GM23338 (cell line): Measurements from ENCODE around the gene MED12L. TPM values are rescaled to one million over a fixed set of nuclear protein-coding genes. Genes with fewer than 3 reads are reported as not detected.
A peak's percentile ranks its signal among the peaks of the same experiment; 100 is the strongest.

Experiments
- ATAC-seq: fragments of 200-7000 bp; cut with Tn5 transposase; 3 replicates; pipeline ENCODE4 v1.9.1; 2020
- DNase-seq: peaks from one replicate; pipeline ENCODE4 v3.0.0-alpha.2; 2015; ENCODE audit warnings: low spot score
- H2AFZ ChIP-seq: fragments of 200-600 bp; sonication (generic); 2 replicates; pipeline ENCODE4 v1.8.0; 2016; ENCODE audit warnings: antibody characterized with exemption, mild to moderate bottlenecking, moderate library complexity
- H3F3A ChIP-seq: fragments of 200-600 bp; sonication (generic); replicated peaks from 2 replicates; pipeline ENCODE4 v1.8.0; 2017; ENCODE audit warnings: antibody characterized with exemption, mixed run types, low read depth
- H3K27ac ChIP-seq: fragments of 200-600 bp; sonication (generic); 2 replicates; pipeline ENCODE4 v1.6.1; 2016; ENCODE audit warnings: low read depth
- H3K27me3 ChIP-seq: fragments of 200-600 bp; sonication (generic); 2 replicates; pipeline ENCODE4 v1.8.0; 2016; ENCODE audit warnings: mild to moderate bottlenecking, mixed run types, moderate library complexity; ENCODE audit not compliant: insufficient read depth
- H3K36me3 ChIP-seq: fragments of 200-600 bp; sonication (generic); 2 replicates; pipeline ENCODE4 v1.8.0; 2016; ENCODE audit warnings: mild to moderate bottlenecking; ENCODE audit not compliant: insufficient read depth
- H3K4me1 ChIP-seq: fragments of 200-600 bp; sonication (generic); 2 replicates; pipeline ENCODE4 v1.8.0; 2016; ENCODE audit warnings: mild to moderate bottlenecking, moderate library complexity; ENCODE audit not compliant: insufficient read depth
- H3K4me2 ChIP-seq: fragments of 200-600 bp; sonication (generic); 2 replicates; pipeline ENCODE4 v1.7.1; 2017; ENCODE audit warnings: mixed run types
- H3K4me3 ChIP-seq: fragments of 200-600 bp; sonication (generic); 2 replicates; pipeline ENCODE4 v1.6.1; 2016; ENCODE audit warnings: mixed run types
- H3K79me2 ChIP-seq: fragments of 200-600 bp; sonication (generic); replicated peaks from 2 replicates; pipeline ENCODE4 v1.8.0; 2017; ENCODE audit warnings: mild to moderate bottlenecking; ENCODE audit not compliant: insufficient read depth
- H3K9me2 ChIP-seq: fragments of 200-600 bp; sonication (generic); 2 replicates; pipeline ENCODE4 v1.8.0; 2017; ENCODE audit not compliant: insufficient read depth
- H4K20me1 ChIP-seq: fragments of 200-600 bp; sonication (generic); replicated peaks from 2 replicates; pipeline ENCODE4 v1.8.0; 2017; ENCODE audit warnings: mild to moderate bottlenecking; ENCODE audit not compliant: insufficient read depth
- H3K27ac Mint-ChIP-seq: 2 replicates; pipeline ENCODE4 v1.8.0; 2020; ENCODE audit warnings: inconsistent platforms, mild to moderate bottlenecking, moderate library complexity, mixed read lengths
- H3K27me3 Mint-ChIP-seq: 3 replicates; pipeline ENCODE4 v1.8.0; 2022; ENCODE audit warnings: low read depth, mild to moderate bottlenecking, moderate library complexity, mixed read lengths, inconsistent platforms; ENCODE audit not compliant: insufficient read depth, poor library complexity
- H3K36me3 Mint-ChIP-seq: 3 replicates; pipeline ENCODE4 v1.8.0; 2021; ENCODE audit warnings: low read depth, mild to moderate bottlenecking, inconsistent platforms, moderate library complexity, mixed read lengths
- H3K4me1 Mint-ChIP-seq: 3 replicates; pipeline ENCODE4 v1.8.0; 2020; ENCODE audit warnings: mild to moderate bottlenecking, inconsistent platforms, mixed read lengths
- H3K4me3 Mint-ChIP-seq: 3 replicates; pipeline ENCODE4 v1.8.0; 2021; ENCODE audit warnings: moderate library complexity, mild to moderate bottlenecking, inconsistent platforms, mixed read lengths
- H3K9me3 Mint-ChIP-seq: 3 replicates; pipeline ENCODE4 v1.8.0; 2020; ENCODE audit warnings: moderate library complexity, mild to moderate bottlenecking, inconsistent platforms, mixed read lengths
- CTCF ChIP-seq, 2 experiments: fragments of 200-600 bp in 1 of 2; sonication (generic) in 1 of 2; conservative IDR thresholded peaks; 2 replicates each; pipeline versions ENCODE4 v1.5.1 to v1.6.1; 2016 to 2017; ENCODE audit warnings: antibody characterized with exemption in 2 of 2, low read depth in 2 of 2, mild to moderate bottlenecking in 2 of 2, moderate library complexity in 1 of 2
- NANOG ChIP-seq: IDR thresholded peaks from 2 replicates; pipeline ENCODE4 v1.6.1; 2016; ENCODE audit warnings: antibody characterized with exemption, borderline replicate concordance
- POLR2AphosphoS5 ChIP-seq: IDR thresholded peaks from 2 replicates; pipeline ENCODE4 v1.6.1; 2016; ENCODE audit warnings: antibody characterized with exemption, low read depth
- ZNF462 ChIP-seq: fragments of 250-450 bp; sonication (Bioruptor Pico); IDR thresholded peaks from 2 replicates; pipeline ENCODE4 v1.5.0; 2020; ENCODE audit warnings: mild to moderate bottlenecking, moderate library complexity
- polyA plus RNA-seq: library from polyadenylated mRNA; unstranded; fragments of >200 nt; fragmentation: Nextera tagmentation; extraction: Ambion mirVana; gene quantifications from 2 replicates; pipeline ENCODE4 v1.2.1, GENCODE V29; 2016
- total RNA-seq: library from RNA; depleted of rRNA; stranded (reverse); fragments of >200 nt; shearing (Covaris generic); gene quantifications from 2 replicates; pipeline ENCODE4 v1.2.3, GENCODE V29; 2014

Gene MED12L
- total and polyA plus RNA-seq, 2 experiments from 2014 or later = 5.7 to 25.0 TPM

GRCh38 chr3:151112731-151113130 is 27.3 kb downstream of the MED12L start (continued):
- TF ChIP-seq ZNF462 (no peak), NANOG (no peak), CTCF (conservative IDR thresholded peaks at IDR 0.05; ENCODE audit: low read depth in 2 of 2) (no peak)

- Mint-ChIP-seq H3K4me1 (peaks cover 33% of the 10 kb centered on the region), H3K9me3 (no peaks in the 10 kb centered on the region), H3K27ac (no peak overlapping the region), H3K27me3 (peaks cover 5% of the 10 kb centered on the region), H3K4me3 (no peak overlapping the region), H3K36me3 (peaks cover 4% of the 10 kb centered on the region; the same call in 2 of the 3 replicates)
- no peak for DNase-seq
- no peak overlapping the region for H2AFZ ChIP-seq
- no peaks in the 10 kb centered on the region for H3K36me3 ChIP-seq
- ATAC-seq = peak; percentile 43; the same call in 1 of the 3 replicates
- no peaks in the 10 kb centered on the region for H3K9me2 ChIP-seq
- no peaks in the 10 kb centered on the region for H4K20me1 ChIP-seq
- peaks cover 15% of the 10 kb centered on the region for H3K4me1 ChIP-seq
- no peaks in the 10 kb centered on the region for H3F3A ChIP-seq
- H3K79me2 ChIP-seq = peaks cover 74% of the 10 kb centered on the region
- H3K27me3 ChIP-seq = no peaks in the 10 kb centered on the region
- TF ChIP-seq POLR2AphosphoS5 (no peak), CTCF (conservative IDR thresholded peaks at IDR 0.05; ENCODE audit: low read depth in 2 of 2) (0 out of 4 replicates have a peak, but pooled peaks of 1 of the 2 experiments have one; percentile 19)
- H3K4me3 ChIP-seq = no peak overlapping the region
- H3K4me2 ChIP-seq = no peak overlapping the region
- no peak overlapping the region for H3K27ac ChIP-seq
Measured at GRCh38 chr3:151113343-151113742, 27.9 kb downstream of the MED12L start.
